D721Med (cell line): ENCODE measurements around the gene CFAP92.
A peak's percentile ranks its signal among the peaks of the same experiment; 100 is the strongest.

Experiments used
- DNase-seq: peaks from one replicate; pipeline ENCODE4 v3.0.0; 2011; ENCODE audit warnings: low spot score; ENCODE audit not compliant: insufficient read length
- FAIRE-seq: peaks from 2 replicates; lab custom pipeline; 2011; peaks lifted over from hg19 to GRCh38; lab: Jason Lieb, UNC
- TF ChIP-seq, protein P1 (sequence below): IDR thresholded peaks from 2 replicates; pipeline ENCODE4 v1.5.1; 2012; ENCODE audit warnings: mild to moderate bottlenecking, control low read depth; ENCODE audit not compliant: insufficient read depth; ENCODE audit errors: missing control alignments

Gene CFAP92

DNA sequence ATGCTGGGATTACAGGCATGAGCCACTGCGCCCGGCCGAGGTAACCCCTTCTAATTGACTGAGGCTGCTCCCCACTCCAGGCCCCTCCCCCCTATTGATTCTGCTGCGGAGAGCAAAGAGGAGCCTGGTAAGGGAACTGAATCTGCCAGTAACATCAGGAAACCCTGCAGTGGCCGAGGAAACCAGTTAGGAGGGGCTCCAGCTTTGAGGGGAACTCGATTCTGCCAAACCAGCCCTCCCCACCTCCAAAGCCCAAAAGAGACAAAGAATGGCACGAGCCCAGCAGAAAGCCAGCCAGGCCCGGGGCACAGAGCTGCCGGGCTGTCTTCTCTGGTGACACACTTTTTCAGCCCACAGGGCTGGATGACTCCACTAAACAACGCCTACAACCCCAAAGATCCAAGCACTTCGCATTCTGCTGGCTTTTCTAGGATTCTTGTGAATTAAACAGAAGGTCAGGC is 129.5 kb downstream of the CFAP92 start:
- DNase-seq (no peak), FAIRE-seq (no peak)
- TF ChIP-seq, protein P1, sequence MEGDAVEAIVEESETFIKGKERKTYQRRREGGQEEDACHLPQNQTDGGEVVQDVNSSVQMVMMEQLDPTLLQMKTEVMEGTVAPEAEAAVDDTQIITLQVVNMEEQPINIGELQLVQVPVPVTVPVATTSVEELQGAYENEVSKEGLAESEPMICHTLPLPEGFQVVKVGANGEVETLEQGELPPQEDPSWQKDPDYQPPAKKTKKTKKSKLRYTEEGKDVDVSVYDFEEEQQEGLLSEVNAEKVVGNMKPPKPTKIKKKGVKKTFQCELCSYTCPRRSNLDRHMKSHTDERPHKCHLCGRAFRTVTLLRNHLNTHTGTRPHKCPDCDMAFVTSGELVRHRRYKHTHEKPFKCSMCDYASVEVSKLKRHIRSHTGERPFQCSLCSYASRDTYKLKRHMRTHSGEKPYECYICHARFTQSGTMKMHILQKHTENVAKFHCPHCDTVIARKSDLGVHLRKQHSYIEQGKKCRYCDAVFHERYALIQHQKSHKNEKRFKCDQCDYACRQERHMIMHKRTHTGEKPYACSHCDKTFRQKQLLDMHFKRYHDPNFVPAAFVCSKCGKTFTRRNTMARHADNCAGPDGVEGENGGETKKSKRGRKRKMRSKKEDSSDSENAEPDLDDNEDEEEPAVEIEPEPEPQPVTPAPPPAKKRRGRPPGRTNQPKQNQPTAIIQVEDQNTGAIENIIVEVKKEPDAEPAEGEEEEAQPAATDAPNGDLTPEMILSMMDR, result no peak

DNA sequence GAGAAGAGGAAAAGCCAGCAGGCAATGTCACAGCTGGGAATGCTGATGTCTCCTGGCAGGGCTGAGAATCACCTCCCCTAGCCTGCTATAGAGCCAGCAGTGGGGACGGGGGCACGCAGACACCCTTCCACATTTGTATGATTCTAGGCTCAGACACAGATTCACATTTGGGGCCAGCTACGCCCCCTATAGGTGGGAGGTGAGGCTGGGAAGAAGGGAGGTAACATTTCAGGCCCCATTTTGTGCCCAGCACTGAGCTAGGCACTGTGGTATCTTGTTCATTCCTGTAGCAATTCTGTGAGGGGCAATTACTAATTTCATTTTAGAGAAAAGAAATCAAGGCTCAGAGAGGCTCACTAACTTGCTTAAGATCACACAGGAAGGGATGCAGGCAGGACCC is 130.3 kb downstream of the CFAP92 start:
- FAIRE-seq, result no peak
- TF ChIP-seq, protein P1, result peak; percentile 16
- DNase-seq, result no peak

DNA sequence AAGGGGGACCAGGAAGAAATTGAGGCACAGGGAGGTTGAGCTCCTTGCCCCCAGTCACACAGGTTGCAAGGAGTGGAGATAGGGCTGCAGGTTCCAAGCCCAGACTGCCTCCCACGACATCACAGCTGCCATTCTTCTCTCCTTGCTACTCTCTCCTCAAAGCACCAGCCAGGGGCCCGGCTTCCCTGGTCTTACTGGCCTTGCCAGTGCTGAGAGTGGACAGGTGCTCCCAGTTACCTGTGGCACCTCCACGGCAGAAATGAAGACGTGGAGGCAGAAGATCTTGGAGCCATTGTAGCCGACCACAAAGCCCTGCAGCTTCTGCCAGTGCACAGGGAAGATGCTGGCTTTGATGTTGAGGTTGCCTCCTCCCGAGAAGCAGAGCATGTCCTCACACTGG is 132.4 kb downstream of the CFAP92 start:
- DNase-seq, result no peak
- TF ChIP-seq, protein P1, result no peak
- FAIRE-seq, result no peak
